Activated CD8-positive, alpha-beta T cell treated with anti-CD3 and anti-CD28 coated beads, Interleukin-2, amount 10 ng/mL, durations not matched to agents 7 days and 5 days (primary cell): ENCODE results near the gene RAET1E. TPM values are rescaled to one million over a fixed set of nuclear protein-coding genes. Genes with fewer than 3 reads are reported as not detected.
"Not testable (repeated sequence)": the region's sequence is repeated elsewhere in the genome, so short reads cannot be mapped to it uniquely, and the experiment has no call there.

Experiments used
- ATAC-seq: fragments of 150-1000 bp; cut with Tn5 transposase; one replicate; pipeline ENCODE4 v1.10.0; 2021; ENCODE audit warnings: moderate library complexity
- CTCF ChIA-PET: fragments of 350-600 bp; sonication (Branson Sonifier 250); formaldehyde crosslinking; loops from one replicate; lab custom pipeline; 2021; ENCODE audit warnings: antibody characterized with exemption; lab: Charles Lee
- POLR2A ChIA-PET: fragments of 350-600 bp; sonication (Branson Sonifier 250); formaldehyde crosslinking; loops from one replicate; lab custom pipeline; 2021; ENCODE audit warnings: antibody characterized with exemption; lab: Charles Lee
- DNase-seq: peaks from one replicate; pipeline ENCODE4 v3.0.0-alpha.2; 2020
- H3K27ac Mint-ChIP-seq: one replicate; pipeline ENCODE4 v1.8.0; 2021; ENCODE audit warnings: mild to moderate bottlenecking, mixed read lengths
- H3K27me3 Mint-ChIP-seq: one replicate; pipeline ENCODE4 v1.8.0; 2021; ENCODE audit warnings: low read depth, mixed read lengths
- H3K36me3 Mint-ChIP-seq: one replicate; pipeline ENCODE4 v1.8.0; 2021; ENCODE audit warnings: low read depth, mixed read lengths
- H3K4me1 Mint-ChIP-seq: one replicate; pipeline ENCODE4 v1.8.0; 2021; ENCODE audit warnings: low read depth, mixed read lengths
- H3K4me3 Mint-ChIP-seq: one replicate; pipeline ENCODE4 v1.8.0; 2021; ENCODE audit warnings: mild to moderate bottlenecking, mixed read lengths
- H3K9me3 Mint-ChIP-seq: one replicate; pipeline ENCODE4 v1.8.0; 2022; ENCODE audit warnings: mixed read lengths; ENCODE audit not compliant: insufficient read depth
- total RNA-seq, 2 experiments: library from RNA; stranded (reverse); gene quantifications; one replicate each; pipeline ENCODE4 v1.2.3, GENCODE V29; 2021

RAET1E gene, protein sequence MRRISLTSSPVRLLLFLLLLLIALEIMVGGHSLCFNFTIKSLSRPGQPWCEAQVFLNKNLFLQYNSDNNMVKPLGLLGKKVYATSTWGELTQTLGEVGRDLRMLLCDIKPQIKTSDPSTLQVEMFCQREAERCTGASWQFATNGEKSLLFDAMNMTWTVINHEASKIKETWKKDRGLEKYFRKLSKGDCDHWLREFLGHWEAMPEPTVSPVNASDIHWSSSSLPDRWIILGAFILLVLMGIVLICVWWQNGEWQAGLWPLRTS
- not detected for total RNA-seq

GRCh38 chr6:149897855-149898744 lies at the start of gene RAET1E:
Gene RAET1E (minus strand): TSS chr6:149898113. CDS start chr6:149890901, 7,212 bp downstream.
- CTCF ChIA-PET, result interaction anchor here (0.8 kb wide), 1 partner anchor 32 kb away, joined by 3 read pairs; no protein-coding TSS in a partner anchor
- ATAC-seq, result no peak
- Mint-ChIP-seq H3K4me1 (peaks cover 16% of the 10 kb centered on the region), H3K27me3 (peaks cover 18% of the 10 kb centered on the region), H3K4me3 (no peak within 1 kb of the TSS), H3K27ac (no peak within 1 kb of the TSS), H3K9me3 (no peaks in the 10 kb centered on the region), H3K36me3 (no peaks in the 10 kb centered on the region)
- no peak for DNase-seq
- POLR2A ChIA-PET, result no interaction called here

GRCh38 chr6:149947533-149947932 lies 49.6 kb upstream of the RAET1E start:
- H3K27ac Mint-ChIP-seq, CTCF ChIA-PET, H3K9me3 Mint-ChIP-seq, H3K4me3 Mint-ChIP-seq, H3K36me3 Mint-ChIP-seq, POLR2A ChIA-PET, ATAC-seq, DNase-seq, H3K4me1 Mint-ChIP-seq: not testable (repeated sequence)
- peaks cover 62% of the 10 kb centered on the region for H3K27me3 Mint-ChIP-seq

DNA sequence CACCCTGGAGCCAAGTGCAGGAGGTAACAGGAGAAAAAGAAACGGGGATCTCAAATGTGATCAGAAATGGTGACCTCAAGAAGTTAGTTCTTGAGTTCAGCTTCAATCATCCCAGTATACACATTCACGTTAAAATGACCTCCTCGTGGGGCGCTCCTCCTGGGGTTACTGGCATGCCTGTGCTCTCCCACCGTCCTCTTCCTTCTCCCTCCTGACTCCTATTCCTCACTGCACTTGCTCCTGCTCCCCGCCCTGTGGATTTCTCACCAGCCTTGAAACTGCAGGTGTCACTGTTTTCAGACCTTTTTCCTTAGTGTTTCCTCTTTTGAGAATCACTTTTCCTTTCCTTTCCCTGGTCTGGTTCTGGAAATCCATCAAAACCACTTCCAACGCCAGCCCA lies 48.7 kb upstream of the RAET1E start:
- peaks cover 59% of the 10 kb centered on the region for H3K27me3 Mint-ChIP-seq
- H3K4me1 Mint-ChIP-seq, H3K4me3 Mint-ChIP-seq, H3K36me3 Mint-ChIP-seq, DNase-seq, H3K27ac Mint-ChIP-seq, ATAC-seq, POLR2A ChIA-PET, H3K9me3 Mint-ChIP-seq, CTCF ChIA-PET: not testable (repeated sequence)

GRCh38 chr6:149945276-149945675 lies 47.4 kb upstream of the RAET1E start:
- not testable (repeated sequence) for ATAC-seq, H3K36me3 Mint-ChIP-seq
- H3K27me3 Mint-ChIP-seq, result peaks cover 54% of the 10 kb centered on the region

GRCh38 chr6:149943321-149943720 lies 45.4 kb upstream of the RAET1E start:
- H3K4me3 Mint-ChIP-seq, H3K9me3 Mint-ChIP-seq, H3K36me3 Mint-ChIP-seq, ATAC-seq, DNase-seq, CTCF ChIA-PET, H3K27ac Mint-ChIP-seq, POLR2A ChIA-PET: not testable (repeated sequence)
- H3K4me1 Mint-ChIP-seq, result peaks cover 40% of the 10 kb centered on the region
- H3K27me3 Mint-ChIP-seq, result peaks cover 56% of the 10 kb centered on the region

More at GRCh38 chr6:149945276-149945675, 47.4 kb upstream of the RAET1E start:
- H3K9me3 Mint-ChIP-seq, H3K4me3 Mint-ChIP-seq, H3K27ac Mint-ChIP-seq, CTCF ChIA-PET, DNase-seq, POLR2A ChIA-PET: not testable (repeated sequence)
- peaks cover 21% of the 10 kb centered on the region for H3K4me1 Mint-ChIP-seq

DNA sequence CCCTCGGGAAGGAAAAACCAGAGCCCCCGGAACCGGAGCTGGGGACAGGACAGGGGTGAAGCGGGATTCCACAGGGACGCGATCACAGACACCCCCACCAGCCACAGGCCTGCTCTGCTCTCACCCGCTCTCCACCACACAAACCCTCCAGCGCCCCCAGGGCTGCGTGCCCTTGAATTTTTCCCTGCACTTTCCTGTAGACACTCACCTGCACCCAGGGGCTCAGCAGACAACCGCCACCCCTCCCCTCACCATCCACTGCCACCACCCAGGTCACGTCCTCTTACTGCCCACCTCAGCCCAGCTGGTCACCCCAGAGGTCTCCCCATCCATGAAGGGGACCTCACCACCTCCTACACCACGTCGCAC lies 44.5 kb upstream of the RAET1E start:
- ChIA-PET CTCF (no interaction called here), POLR2A (no interaction called here)
- Mint-ChIP-seq H3K27me3 (peaks cover 55% of the 10 kb centered on the region), H3K27ac (no peak overlapping the region), H3K4me1 (peaks cover 43% of the 10 kb centered on the region), H3K9me3 (no peaks in the 10 kb centered on the region), H3K36me3 (no peaks in the 10 kb centered on the region), H3K4me3 (peak overlapping the region; percentile 88)
- no peak for DNase-seq
- ATAC-seq, result no peak

DNA sequence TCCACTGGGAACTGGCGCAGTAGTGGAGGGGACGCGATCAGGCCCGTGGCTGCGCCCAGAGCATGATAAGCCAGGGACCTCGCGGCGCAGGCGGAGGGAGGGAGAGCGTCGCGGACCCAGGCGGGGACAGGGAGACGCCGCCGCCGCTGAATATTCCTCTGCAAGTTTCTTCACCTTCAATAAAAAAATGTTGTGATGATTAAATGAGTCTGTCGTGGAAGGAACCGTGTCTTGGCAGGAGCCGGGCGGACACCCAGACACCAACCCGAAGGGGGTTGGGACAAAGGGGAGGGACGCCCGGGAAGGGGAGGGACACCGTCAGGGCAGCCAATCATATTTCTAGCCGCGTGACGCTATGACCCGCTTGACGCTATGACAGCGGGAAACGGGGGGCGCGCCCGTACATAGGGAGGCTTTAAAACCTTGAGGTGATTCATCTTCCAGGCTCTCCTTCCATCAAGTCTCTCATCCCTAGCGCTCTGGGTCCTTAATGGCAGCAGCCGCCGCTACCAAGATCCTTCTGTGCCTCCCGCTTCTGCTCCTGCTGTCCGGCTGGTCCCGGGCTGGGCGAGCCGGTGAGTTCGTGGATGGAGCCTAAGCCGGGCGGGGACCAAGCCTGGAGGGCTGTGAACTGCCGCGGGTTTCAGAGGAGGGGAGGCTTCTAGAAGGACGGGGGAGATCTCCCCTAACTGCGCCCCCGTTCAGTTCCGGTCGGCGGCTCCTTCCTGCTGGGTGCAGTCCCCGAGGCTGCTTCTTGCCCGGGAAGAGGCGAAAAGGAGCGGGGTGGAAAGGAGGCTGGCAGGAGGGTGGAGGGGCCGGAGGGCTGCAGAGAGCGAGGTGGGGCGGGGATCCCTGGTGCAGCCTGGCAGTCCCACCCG lies 43.9 kb upstream of the RAET1E start, which contains the start of gene ULBP2:
Gene ULBP2, plus strand, starts transcription at position 432 of the 878 bp plus-strand sequence. Its CDS starts 59 bp downstream, at position 491.
- CTCF ChIA-PET, result interaction anchor here (2.2 kb wide), 1 partner anchor 75 kb away, joined by 10 read pairs; no protein-coding TSS in a partner anchor
- Mint-ChIP-seq H3K27me3 (peaks cover 61% of the 10 kb centered on the region), H3K9me3 (no peaks in the 10 kb centered on the region), H3K36me3 (no peaks in the 10 kb centered on the region), H3K4me3 (peak within 1 kb of the TSS; percentile 88), H3K27ac (peak within 1 kb of the TSS; percentile 84), H3K4me1 (peaks cover 43% of the 10 kb centered on the region)
- POLR2A ChIA-PET, result no interaction called here
- peak; percentile 88 for ATAC-seq
- DNase-seq, result peak; percentile 91

GRCh38 chr6:149940672-149940982 lies 42.7 kb upstream of the RAET1E start:
- POLR2A ChIA-PET, result interaction anchor here (0.6 to 0.7 kb wide), 2 partner anchors 692 to 1539 kb away, joined by 4 read pairs; no protein-coding TSS in a partner anchor
- H3K27me3 Mint-ChIP-seq, result peaks cover 65% of the 10 kb centered on the region

GRCh38 chr6:149939909-149940671 lies 42.2 kb upstream of the RAET1E start:
- peaks cover 66% of the 10 kb centered on the region for H3K27me3 Mint-ChIP-seq
- H3K27ac Mint-ChIP-seq, result no peak overlapping the region
- ChIA-PET CTCF (interaction anchor here (1.0 to 2.2 kb wide), 2 partner anchors 12 to 77 kb away, joined by 3 to 10 read pairs; no protein-coding TSS in a partner anchor), POLR2A (interaction anchor here (0.7 kb wide), 1 partner anchor 1540 kb away, joined by 4 read pairs; no protein-coding TSS in a partner anchor)
- DNase-seq (no peak), ATAC-seq (no peak)
- H3K36me3 Mint-ChIP-seq, result no peaks in the 10 kb centered on the region
- no peaks in the 10 kb centered on the region for H3K9me3 Mint-ChIP-seq
- peak overlapping the region; percentile 32 for H3K4me3 Mint-ChIP-seq
- peaks cover 43% of the 10 kb centered on the region for H3K4me1 Mint-ChIP-seq

More at GRCh38 chr6:149940672-149940982, 42.7 kb upstream of the RAET1E start:
- DNase-seq (no peak), ATAC-seq (no peak)
- Mint-ChIP-seq H3K27ac (no peak overlapping the region), H3K4me3 (peak overlapping the region; percentile 32), H3K36me3 (no peaks in the 10 kb centered on the region), H3K9me3 (no peaks in the 10 kb centered on the region), H3K4me1 (peaks cover 43% of the 10 kb centered on the region)
- CTCF ChIA-PET, result interaction anchor here (1.0 to 2.2 kb wide), 2 partner anchors 12 to 76 kb away, joined by 3 to 10 read pairs; no protein-coding TSS in a partner anchor

DNA sequence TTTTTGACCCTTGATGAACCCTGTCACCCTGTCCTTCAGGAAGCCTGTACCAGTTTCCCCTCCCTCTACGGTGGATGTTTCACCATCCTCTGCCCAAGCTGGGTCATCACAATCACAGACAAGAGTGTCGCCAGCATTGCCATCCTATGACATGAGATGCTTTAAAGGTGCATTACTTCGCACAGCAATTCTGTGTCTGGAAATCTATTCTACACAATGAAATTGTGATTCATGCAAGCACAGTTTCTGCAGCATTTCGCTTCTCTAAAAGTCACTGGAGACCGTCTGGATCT lies 41.4 kb upstream of the RAET1E start:
- no peak for DNase-seq
- no peaks in the 10 kb centered on the region for H3K36me3 Mint-ChIP-seq
- H3K9me3 Mint-ChIP-seq, result no peaks in the 10 kb centered on the region
- ATAC-seq, result no peak
- POLR2A ChIA-PET, result no interaction called here
- peaks cover 48% of the 10 kb centered on the region for H3K4me1 Mint-ChIP-seq
- CTCF ChIA-PET, result interaction anchor here (0.6 kb wide), 1 partner anchor 14 kb away, joined by 3 read pairs; no protein-coding TSS in a partner anchor
- peaks cover 74% of the 10 kb centered on the region for H3K27me3 Mint-ChIP-seq
- H3K27ac Mint-ChIP-seq, result no peak overlapping the region
- H3K4me3 Mint-ChIP-seq, result peak overlapping the region; percentile 59
